ENCODE results near the gene ZNF79. TPM values are rescaled to one million over a fixed set of nuclear protein-coding genes. Genes with fewer than 3 reads are reported as not detected.

ZNF79 gene
- total RNA-seq, 1 donor, result 12.5 TPM

- peak overlapping the region; percentile 97 for H3K4me3 ChIP-seq (ENCODE audit: low read depth, low read length)
- no peak for TF ChIP-seq CTCF (IDR thresholded peaks at IDR 0.05; ENCODE audit: insufficient read depth, low read depth, low read length)
- DNase-seq (ENCODE audit: low read depth), result no peak
Measured at GRCh38 chr9:127422787-127423186, 1.4 kb upstream of the ZNF79 start.

GRCh38 chr9:127423476-127423933 lies 677 bp upstream of the ZNF79 start:
- H3K4me3 ChIP-seq (ENCODE audit: low read depth, low read length), result peak overlapping the region; percentile 97
- no peak for TF ChIP-seq CTCF (IDR thresholded peaks at IDR 0.05; ENCODE audit: insufficient read depth, low read depth, low read length)
- no peak for DNase-seq (ENCODE audit: low read depth)

DNA sequence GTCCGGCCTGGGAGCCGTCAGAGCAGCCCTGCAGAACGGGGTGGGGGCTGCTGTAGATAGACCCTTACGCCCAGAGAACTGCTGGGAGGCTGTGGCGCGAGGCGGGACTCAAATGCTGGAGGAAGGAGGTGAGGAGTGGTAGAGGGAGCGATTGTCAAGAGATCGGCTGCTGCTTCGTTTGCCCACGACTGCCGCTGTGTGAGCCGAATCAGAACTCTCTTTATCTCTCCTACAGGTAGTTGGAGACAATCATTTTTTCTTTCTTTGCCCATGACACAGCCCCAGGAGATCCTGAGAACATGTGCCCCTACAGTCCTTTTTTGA lies 456 bp downstream of the ZNF79 start:
- peak overlapping the region; percentile 97 for H3K4me3 ChIP-seq (ENCODE audit: low read depth, low read length)
- DNase-seq (ENCODE audit: low read depth), result no peak
- no peak for TF ChIP-seq CTCF (IDR thresholded peaks at IDR 0.05; ENCODE audit: insufficient read depth, low read depth, low read length)

DNA sequence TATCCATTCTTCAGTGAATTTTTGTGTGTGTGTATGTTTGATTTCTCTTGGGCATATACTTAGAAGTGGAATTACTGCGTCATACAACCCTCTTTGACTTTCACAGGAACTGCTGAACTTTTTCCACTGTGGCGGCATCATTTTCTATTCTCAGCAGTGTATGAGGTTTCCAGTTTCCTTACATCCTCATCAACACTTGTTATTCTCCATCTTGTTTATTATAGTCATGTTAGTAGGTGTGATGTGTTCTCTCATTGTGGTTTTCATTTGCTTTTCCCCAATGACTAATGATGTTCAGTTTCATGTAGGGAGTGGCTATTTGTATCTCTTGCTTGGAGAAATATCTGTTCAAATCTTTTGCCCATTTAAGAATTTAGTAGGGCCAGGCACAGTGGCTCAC lies 2.6 kb downstream of the ZNF79 start:
- no peak for TF ChIP-seq CTCF (IDR thresholded peaks at IDR 0.05; ENCODE audit: insufficient read depth, low read depth, low read length)
- no peak for DNase-seq (ENCODE audit: low read depth)

DNA sequence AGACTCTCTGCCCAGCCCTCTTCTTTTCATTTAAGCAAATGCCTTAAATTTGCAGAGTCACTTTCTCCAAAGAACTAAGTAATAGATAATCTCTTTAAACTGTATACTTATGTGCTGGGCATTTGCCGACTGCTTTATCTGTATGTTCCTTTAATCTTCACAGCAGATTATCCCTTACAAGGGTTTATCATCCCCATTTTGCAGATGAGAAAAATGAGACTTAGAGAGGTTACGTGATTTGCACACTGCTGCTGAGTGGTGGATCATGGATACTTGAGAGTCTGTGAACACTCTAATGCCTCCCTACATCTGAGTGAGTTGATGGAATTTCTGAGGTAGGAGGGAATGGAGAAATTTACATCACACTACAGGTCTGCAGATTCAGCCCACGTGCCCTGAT lies 4.2 kb downstream of the ZNF79 start:
- no peak for DNase-seq (ENCODE audit: low read depth)
- no peak overlapping the region for H3K4me3 ChIP-seq (ENCODE audit: low read depth, low read length)
- TF ChIP-seq CTCF (IDR thresholded peaks at IDR 0.05; ENCODE audit: insufficient read depth, low read depth, low read length), result no peak

More for the DNA sequence above, 2.6 kb downstream of the ZNF79 start:
- H3K4me3 ChIP-seq (ENCODE audit: low read depth, low read length), result no peak overlapping the region

DNA sequence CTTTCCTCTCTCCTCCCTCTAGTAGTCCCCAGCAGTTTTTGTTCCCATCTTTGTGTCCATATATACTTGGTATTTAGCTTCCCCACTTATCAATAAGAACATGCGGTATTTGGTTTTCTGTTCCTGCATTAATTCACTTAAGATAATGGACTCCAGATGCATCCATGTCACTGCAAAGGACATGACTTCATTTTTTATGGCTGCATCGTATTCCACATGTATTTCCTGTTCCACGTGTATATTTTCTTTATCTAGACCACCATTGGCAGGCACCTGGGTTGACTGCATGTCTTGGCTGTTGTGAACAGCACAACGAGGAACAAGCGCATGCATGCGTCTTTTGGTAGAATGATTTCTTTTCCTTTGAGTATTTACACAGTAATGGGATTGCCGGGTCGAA lies 6.2 kb downstream of the ZNF79 start:
- DNase-seq (ENCODE audit: low read depth), result no peak
- H3K4me3 ChIP-seq (ENCODE audit: low read depth, low read length), result no peak overlapping the region
- TF ChIP-seq CTCF (IDR thresholded peaks at IDR 0.05; ENCODE audit: insufficient read depth, low read depth, low read length), result no peak

DNA sequence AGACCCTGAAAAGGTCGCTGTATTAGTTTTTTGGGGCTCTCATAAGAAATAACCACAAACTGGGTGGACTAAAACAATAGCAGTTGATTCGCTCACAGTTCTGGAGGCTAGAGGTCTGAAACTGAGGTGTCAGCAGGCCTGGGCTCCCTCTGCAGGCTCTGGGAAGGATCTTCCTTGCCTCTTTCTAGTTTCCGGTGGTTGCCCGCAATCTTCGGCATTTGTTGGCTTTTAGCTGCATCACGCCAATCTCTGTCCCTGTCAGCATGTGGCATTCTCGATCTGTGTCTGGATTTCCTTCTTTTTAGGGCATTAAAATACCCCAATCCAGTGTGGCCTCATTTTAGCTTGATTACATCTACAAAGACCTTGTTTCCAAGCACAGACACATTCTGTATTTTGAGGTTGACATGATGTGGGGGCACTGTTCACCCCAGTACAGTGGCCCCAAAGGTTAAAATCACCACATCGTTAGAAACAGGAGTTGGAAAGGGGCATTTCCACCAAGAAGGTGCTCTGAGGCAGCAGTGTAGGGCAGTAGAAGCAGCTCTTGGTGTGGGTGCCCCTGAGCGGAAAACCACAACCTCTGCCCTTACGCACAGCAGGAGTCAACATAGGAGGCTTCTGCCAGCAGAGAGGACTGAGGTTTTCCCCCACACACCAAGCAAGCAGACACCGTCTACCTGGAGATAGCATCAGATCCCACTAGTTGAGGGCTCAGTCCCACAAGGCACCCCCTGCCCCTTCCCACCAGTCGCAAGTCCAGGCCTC lies 13.5 kb downstream of the ZNF79 start:
- TF ChIP-seq CTCF (IDR thresholded peaks at IDR 0.05; ENCODE audit: insufficient read depth, low read depth, low read length), result no peak
- no peak for DNase-seq (ENCODE audit: low read depth)
- no peak overlapping the region for H3K4me3 ChIP-seq (ENCODE audit: low read depth, low read length)

Data from fibroblast of villous mesenchyme (primary cell).